ENCODE measurements around the gene PRG2.

GRCh38 chr11:57353852-57354251, 36.6 kb downstream of the PRG2 start:
- TF ChIP-seq CTCF (conservative IDR thresholded peaks at IDR 0.05; ENCODE audit: low read depth, low read length) (no peak), POLR2A (IDR thresholded peaks at IDR 0.05; ENCODE audit: low read depth, low read length) (no peak), MAZ (IDR thresholded peaks at IDR 0.05; ENCODE audit: borderline replicate concordance, low read depth, low read length) (no peak), FOS (IDR thresholded peaks at IDR 0.05; ENCODE audit: low read depth, low read length) (no peak), MXI1 (IDR thresholded peaks at IDR 0.05; ENCODE audit: borderline replicate concordance, low read depth, low read length) (no peak), BHLHE40 (IDR thresholded peaks at IDR 0.05; ENCODE audit: low read depth, low read length) (no peak)
